ENCODE results near the gene CTNNBL1. TPM values are rescaled to one million over a fixed set of nuclear protein-coding genes. Genes with fewer than 3 reads are reported as not detected.

CTNNBL1 gene
- total RNA-seq, 1 experiment from 2014 or later = 49.9 TPM

DNA sequence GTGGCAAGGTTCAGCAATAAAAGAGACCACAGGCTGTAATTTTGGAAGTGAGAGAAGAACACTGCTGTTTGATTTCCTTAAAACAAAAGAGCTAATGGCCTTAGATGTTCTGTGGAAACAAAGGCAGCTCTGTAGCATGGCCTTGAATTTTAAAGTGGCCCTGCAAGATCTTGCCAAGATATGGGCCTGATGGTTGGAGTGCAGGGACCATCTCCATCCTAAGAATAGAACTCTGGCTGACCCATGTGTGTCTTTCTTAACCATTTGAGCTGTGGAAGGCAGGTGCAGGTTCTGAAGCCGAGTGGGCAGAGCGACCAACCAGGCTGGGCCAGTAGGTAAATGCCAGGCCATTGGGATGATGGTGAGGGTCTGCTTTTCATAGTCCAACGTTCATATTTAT lies 135.3 kb downstream of the CTNNBL1 start:
- H3K27ac ChIP-seq (ENCODE audit: low read length) = no peak overlapping the region
- POLR2A ChIA-PET (ENCODE audit: unreplicated experiment) = no interaction called here
- ATAC-seq (no peak), DNase-seq (no peak)
- H3K4me2 ChIP-seq (ENCODE audit: low read length) = no peak overlapping the region
- no peaks in the 10 kb centered on the region for H3K4me1 ChIP-seq (ENCODE audit: insufficient read depth, low read length)
- H2AFZ ChIP-seq (ENCODE audit: low read length) = no peak overlapping the region
- H4K20me1 ChIP-seq (ENCODE audit: low read length) = no peaks in the 10 kb centered on the region
- CTCF ChIA-PET = no interaction called here
- no peak overlapping the region for H3K9ac ChIP-seq (ENCODE audit: low read length)
- no peaks in the 10 kb centered on the region for H3K79me2 ChIP-seq (ENCODE audit: low read length)
- BruUV-seq (replicated peaks) = no TSS peak
- no peaks in the 10 kb centered on the region for H3K36me3 ChIP-seq (ENCODE audit: low read depth, low read length)
- TF ChIP-seq EZH2phosphoT487 (IDR thresholded peaks at IDR 0.05; ENCODE audit: borderline replicate concordance, low read length) = no peak
- TF ChIP-seq, protein P1, sequence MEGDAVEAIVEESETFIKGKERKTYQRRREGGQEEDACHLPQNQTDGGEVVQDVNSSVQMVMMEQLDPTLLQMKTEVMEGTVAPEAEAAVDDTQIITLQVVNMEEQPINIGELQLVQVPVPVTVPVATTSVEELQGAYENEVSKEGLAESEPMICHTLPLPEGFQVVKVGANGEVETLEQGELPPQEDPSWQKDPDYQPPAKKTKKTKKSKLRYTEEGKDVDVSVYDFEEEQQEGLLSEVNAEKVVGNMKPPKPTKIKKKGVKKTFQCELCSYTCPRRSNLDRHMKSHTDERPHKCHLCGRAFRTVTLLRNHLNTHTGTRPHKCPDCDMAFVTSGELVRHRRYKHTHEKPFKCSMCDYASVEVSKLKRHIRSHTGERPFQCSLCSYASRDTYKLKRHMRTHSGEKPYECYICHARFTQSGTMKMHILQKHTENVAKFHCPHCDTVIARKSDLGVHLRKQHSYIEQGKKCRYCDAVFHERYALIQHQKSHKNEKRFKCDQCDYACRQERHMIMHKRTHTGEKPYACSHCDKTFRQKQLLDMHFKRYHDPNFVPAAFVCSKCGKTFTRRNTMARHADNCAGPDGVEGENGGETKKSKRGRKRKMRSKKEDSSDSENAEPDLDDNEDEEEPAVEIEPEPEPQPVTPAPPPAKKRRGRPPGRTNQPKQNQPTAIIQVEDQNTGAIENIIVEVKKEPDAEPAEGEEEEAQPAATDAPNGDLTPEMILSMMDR (conservative IDR thresholded peaks at IDR 0.05; ENCODE audit: low read depth, low read length) = no peak
- no peak for TF ChIP-seq EZH2 (IDR thresholded peaks at IDR 0.05; ENCODE audit: low read length, unreplicated experiment)
- no peaks in the 10 kb centered on the region for H3K9me3 ChIP-seq (ENCODE audit: low read length)
- H3F3A ChIP-seq (ENCODE audit: low read length, unreplicated experiment) = no peaks in the 10 kb centered on the region
- no peaks in the 10 kb centered on the region for H3K27me3 ChIP-seq (ENCODE audit: low read length)
- H3K9me2 ChIP-seq (replicated peaks; ENCODE audit: low read length) = no peaks in the 10 kb centered on the region
- H3K4me3 ChIP-seq (ENCODE audit: low read length) = no peak overlapping the region
- intact Hi-C loops (cut with micrococcal nuclease) = no loop called here

DNA sequence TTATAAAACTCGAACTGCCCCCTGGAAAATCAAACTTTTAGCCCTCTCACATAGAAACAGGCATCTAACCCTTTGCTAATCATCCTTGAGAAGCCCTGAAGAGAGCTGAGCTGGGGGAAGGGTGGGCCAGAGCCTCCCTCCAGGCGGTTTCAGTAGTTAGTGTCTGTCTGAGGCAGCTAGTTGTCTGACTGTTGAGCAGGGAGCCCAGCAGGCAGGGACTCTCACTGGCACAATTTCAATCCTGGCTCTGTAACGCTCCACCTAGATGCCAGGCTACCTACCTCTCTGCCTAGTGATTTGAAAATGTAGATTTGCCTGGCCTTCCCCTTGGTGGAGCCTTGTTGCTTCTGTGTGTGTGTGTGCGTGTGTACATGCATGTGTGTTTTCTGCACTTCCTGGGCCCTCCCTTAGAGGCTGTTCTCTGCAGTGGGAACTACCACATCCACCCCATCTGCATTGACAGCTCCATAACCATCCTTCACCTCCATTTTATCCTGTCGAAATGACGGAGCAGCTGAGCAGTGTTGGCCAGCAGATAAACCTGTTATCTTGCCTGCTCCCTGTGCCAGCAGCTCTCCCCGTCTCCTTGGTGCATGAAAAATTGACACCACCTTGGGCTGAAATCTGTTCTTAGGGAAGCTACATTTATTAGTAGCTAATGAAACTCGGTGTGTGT lies 139.5 kb downstream of the CTNNBL1 start:
- Histone ChIP-seq H3K9me2 (replicated peaks; ENCODE audit: low read length) (no peaks in the 10 kb centered on the region), H3K4me1 (ENCODE audit: insufficient read depth, low read length) (no peaks in the 10 kb centered on the region), H4K20me1 (ENCODE audit: low read length) (no peaks in the 10 kb centered on the region), H3F3A (ENCODE audit: low read length, unreplicated experiment) (no peaks in the 10 kb centered on the region), H3K9me3 (ENCODE audit: low read length) (no peaks in the 10 kb centered on the region), H3K36me3 (ENCODE audit: low read depth, low read length) (no peaks in the 10 kb centered on the region), H3K79me2 (ENCODE audit: low read length) (no peaks in the 10 kb centered on the region), H3K4me3 (ENCODE audit: low read length) (no peak overlapping the region), H3K9ac (ENCODE audit: low read length) (no peak overlapping the region), H3K27ac (ENCODE audit: low read length) (no peak overlapping the region), H3K4me2 (ENCODE audit: low read length) (no peak overlapping the region), H2AFZ (ENCODE audit: low read length) (no peak overlapping the region), H3K27me3 (ENCODE audit: low read length) (no peaks in the 10 kb centered on the region)
- CTCF ChIA-PET = no interaction called here
- no peak for ATAC-seq
- no TSS peak for BruUV-seq (replicated peaks)
- intact Hi-C loops (cut with micrococcal nuclease) = no loop called here
- TF ChIP-seq EZH2 (IDR thresholded peaks at IDR 0.05; ENCODE audit: low read length, unreplicated experiment) (no peak), EZH2phosphoT487 (IDR thresholded peaks at IDR 0.05; ENCODE audit: borderline replicate concordance, low read length) (no peak)
- TF ChIP-seq, protein P1 (conservative IDR thresholded peaks at IDR 0.05; ENCODE audit: low read depth, low read length) = no peak
- POLR2A ChIA-PET (ENCODE audit: unreplicated experiment) = no interaction called here
- DNase-seq = no peak

DNA sequence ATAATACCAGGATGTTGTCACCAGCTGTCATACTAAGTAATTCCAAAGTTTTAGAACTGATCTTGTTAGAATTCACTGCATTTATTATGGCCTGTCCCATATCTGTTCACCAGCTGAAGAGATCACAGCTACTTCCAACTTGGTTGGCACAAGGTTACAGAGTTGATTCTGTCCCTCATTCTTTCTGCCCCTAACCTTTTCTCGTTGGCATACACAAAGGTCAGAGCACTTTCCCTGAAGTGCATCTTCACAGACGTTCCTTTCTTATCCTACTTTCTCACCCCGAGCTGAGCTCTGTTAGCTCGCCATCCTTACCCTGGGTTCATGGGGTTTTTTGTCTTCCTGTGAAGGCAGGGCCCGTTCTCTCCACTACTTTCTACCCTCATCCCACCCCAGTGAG lies 143.1 kb downstream of the CTNNBL1 start:
- Histone ChIP-seq H3K9me3 (ENCODE audit: low read length) (no peaks in the 10 kb centered on the region), H3K9ac (ENCODE audit: low read length) (no peak overlapping the region), H3K4me2 (ENCODE audit: low read length) (no peak overlapping the region), H3K79me2 (ENCODE audit: low read length) (no peaks in the 10 kb centered on the region), H3K4me3 (ENCODE audit: low read length) (no peak overlapping the region), H3K4me1 (ENCODE audit: insufficient read depth, low read length) (0 out of 2 replicates have a peak, but pooled peaks cover 8% of the 10 kb centered on the region), H3K9me2 (replicated peaks; ENCODE audit: low read length) (no peaks in the 10 kb centered on the region), H4K20me1 (ENCODE audit: low read length) (no peaks in the 10 kb centered on the region), H3F3A (ENCODE audit: low read length, unreplicated experiment) (no peaks in the 10 kb centered on the region), H3K27ac (ENCODE audit: low read length) (no peak overlapping the region), H3K36me3 (ENCODE audit: low read depth, low read length) (peaks cover 10% of the 10 kb centered on the region; the same call in 1 of the 2 replicates), H2AFZ (ENCODE audit: low read length) (no peak overlapping the region), H3K27me3 (ENCODE audit: low read length) (no peaks in the 10 kb centered on the region)
- intact Hi-C loops (cut with micrococcal nuclease) = no loop called here
- POLR2A ChIA-PET (ENCODE audit: unreplicated experiment) = no interaction called here
- CTCF ChIA-PET = no interaction called here
- ATAC-seq (no peak), DNase-seq (no peak)
- BruUV-seq (replicated peaks) = no TSS peak
- TF ChIP-seq EZH2 (IDR thresholded peaks at IDR 0.05; ENCODE audit: low read length, unreplicated experiment) (no peak), EZH2phosphoT487 (IDR thresholded peaks at IDR 0.05; ENCODE audit: borderline replicate concordance, low read length) (no peak)
- TF ChIP-seq, protein P1 (conservative IDR thresholded peaks at IDR 0.05; ENCODE audit: low read depth, low read length) = no peak
